GM19328 (cell line): ENCODE measurements around the gene SNED1.

Experiments used
- ATAC-seq: cut with Tn5 transposase; IDR thresholded peaks from one replicate; pipeline ENCODE4 v1.9.1; 2021; ENCODE audit warnings: mild to moderate bottlenecking, moderate library complexity; ENCODE audit not compliant: unreplicated experiment

The SNED1 gene

DNA sequence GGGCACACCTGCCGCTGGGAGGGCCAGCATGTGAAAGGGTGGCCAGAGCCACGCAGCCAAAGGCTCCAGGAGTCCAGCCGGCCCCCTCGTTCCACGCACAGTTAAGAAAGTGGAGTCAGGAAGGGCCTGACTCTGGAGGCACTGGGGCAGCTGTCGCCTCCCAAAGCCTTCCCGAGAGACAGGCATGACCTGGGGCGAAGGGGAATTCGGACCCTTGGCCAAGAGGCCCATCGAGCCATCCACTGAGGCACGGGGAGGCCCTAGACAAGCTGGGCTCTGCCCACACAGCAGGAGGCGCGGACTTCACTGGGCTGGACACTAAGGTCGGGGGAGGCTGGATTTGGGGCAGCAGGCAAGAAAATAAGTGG is 38.5 kb upstream of the SNED1 start:
- ATAC-seq = no peak

GRCh38 chr2:240960309-240960970 is 38.0 kb upstream of the SNED1 start:
- no peak for ATAC-seq

GRCh38 chr2:240960971-240961876 is 37.2 kb upstream of the SNED1 start:
- ATAC-seq = no peak

GRCh38 chr2:240961910-240962299 is 36.5 kb upstream of the SNED1 start:
- no peak for ATAC-seq

GRCh38 chr2:240962300-240963064 is 35.9 kb upstream of the SNED1 start:
- no peak for ATAC-seq

DNA sequence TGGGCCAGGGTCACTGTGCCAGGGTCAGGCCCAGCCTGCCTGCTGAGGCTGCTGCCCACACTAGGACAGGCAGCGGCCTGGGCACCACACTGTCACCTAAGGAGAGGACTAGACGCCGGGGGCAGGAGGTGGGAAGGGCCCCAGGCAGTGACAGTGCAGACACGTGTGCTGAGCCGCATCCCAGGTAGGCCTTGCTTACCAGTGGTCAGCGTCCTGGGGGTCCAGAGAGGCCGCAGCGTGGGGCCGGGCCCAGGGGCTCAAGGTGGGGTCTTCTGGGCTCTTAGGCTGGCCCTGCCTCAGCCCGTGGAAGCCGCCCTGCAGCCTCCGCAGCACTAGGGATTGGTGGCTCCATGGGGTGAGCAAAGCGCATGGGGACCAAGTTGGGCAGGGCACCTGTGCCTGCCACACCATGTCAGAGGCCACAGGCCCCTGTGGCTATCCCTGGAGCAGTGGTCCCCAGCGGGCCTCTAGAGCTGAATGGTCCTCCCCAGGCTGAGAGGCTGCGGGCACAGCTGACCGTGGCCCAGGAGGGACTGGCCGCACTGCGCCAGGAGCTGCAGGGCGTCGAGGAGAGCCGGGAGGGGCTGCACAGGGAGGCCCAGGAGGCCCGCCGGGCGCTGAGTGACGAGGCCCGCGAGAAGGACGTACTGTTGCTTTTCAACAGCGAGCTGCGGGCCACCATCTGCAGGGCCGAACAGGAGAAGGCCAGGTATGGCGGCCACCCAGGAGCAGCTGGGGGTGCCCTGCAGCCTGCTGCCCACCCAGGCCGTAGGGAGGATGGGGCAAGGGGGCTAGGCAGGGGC is 35.2 kb upstream of the SNED1 start:
- no peak for ATAC-seq

GRCh38 chr2:240963868-240964703 is 34.3 kb upstream of the SNED1 start:
- ATAC-seq = no peak

- no peak for ATAC-seq
Measured at GRCh38 chr2:240964704-240965295, 33.6 kb upstream of the SNED1 start.

- ATAC-seq = no peak
Measured at GRCh38 chr2:240965296-240965904, 33.0 kb upstream of the SNED1 start.

GRCh38 chr2:240965905-240966456 is 32.4 kb upstream of the SNED1 start:
- no peak for ATAC-seq

GRCh38 chr2:240966457-240966905 is 31.9 kb upstream of the SNED1 start:
- ATAC-seq = no peak

GRCh38 chr2:240966906-240967680 is 31.3 kb upstream of the SNED1 start:
- no peak for ATAC-seq

- no peak for ATAC-seq
Measured at GRCh38 chr2:240967681-240968621, 30.5 kb upstream of the SNED1 start.

DNA sequence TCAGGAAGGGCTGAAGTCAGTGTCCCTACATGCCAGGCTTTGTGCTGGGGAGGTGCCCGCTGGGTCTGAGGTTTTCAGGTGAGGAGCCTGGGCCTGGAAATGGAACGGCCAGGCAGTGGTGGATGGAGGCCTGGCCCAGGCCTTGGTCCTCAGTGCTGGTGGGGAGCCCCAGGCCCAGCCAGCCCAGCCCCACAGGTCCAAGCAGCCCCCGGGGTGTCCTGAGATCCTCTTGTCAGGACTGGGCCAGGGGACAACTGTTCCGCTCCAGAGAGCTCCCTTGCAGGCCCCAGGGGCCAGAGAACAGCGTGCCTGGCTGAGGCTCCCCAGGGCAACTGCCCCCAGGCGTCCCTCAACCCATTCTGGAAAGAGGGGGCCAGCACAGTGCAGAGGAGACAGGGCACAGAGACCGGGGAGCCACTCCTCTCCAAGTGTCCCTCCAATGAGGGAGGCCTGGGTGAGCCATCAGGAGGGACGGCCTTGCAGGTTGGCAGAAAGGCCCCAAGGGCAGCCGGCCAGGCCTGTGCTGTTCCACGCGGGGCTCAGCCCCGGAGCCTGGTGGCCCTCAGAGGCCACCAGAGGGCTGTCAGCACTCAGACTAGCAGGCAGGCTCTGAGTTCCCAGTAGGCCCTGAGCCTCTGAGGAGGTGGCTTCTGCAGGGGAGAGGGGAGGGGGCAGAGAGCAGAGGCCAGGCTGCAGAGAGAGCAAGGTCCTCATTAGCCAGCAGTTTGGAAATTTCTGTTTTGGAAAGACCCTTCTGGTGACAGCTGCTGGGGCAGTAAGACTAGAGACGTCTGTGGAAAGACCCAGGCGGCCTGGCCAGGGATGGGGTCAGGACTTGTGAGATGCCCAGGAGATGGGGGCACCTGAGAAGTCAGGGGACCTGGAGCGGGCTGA is 29.4 kb upstream of the SNED1 start:
- ATAC-seq = no peak

DNA sequence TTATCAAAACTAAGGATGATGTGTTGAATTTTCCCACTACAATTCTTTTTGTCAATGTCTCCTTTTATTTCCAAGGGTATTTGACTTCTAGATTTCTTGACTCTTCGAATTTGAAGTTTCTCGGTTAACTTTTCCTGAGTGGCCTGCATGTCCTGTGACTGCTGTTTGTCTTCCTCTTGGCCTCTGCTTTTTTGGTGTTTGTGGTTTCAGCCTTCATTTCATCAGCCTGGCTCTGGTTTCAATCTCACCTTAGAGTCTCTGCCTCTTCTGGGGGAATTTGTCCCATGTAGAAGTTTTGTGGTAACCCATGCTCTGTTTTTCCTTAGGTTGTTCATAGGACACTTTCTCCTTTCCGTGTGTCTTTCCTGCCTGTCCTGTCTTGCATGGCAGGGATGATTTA is 28.3 kb upstream of the SNED1 start:
- no peak for ATAC-seq

- no peak for ATAC-seq
Measured at GRCh38 chr2:240970816-240971215, 27.6 kb upstream of the SNED1 start.
